MCF 10A (cell line): ENCODE results near the gene SHKBP1. TPM values are rescaled to one million over a fixed set of nuclear protein-coding genes. Genes with fewer than 3 reads are reported as not detected.

ENCODE experiments used
- BruUV-seq: library from RNA; stranded (reverse); fragments of 400-500 nt; replicated peaks from 2 replicates; lab custom pipeline; 2021; lab: Mats Ljungman, UMichigan
- CTCF ChIA-PET: fragments of 300-600 bp; sonication (Branson Sonifier 250); formaldehyde crosslinking; extraction: SDS; loops from one replicate; lab custom pipeline; 2021; ENCODE audit warnings: antibody characterized with exemption, inconsistent platforms; lab: Yijun Ruan, JAX
- POLR2A ChIA-PET: fragments of 300-600, 350-650 bp; sonication (Branson Sonifier 250); formaldehyde crosslinking; extraction: SDS; loops from one replicate; lab custom pipeline; 2020; ENCODE audit warnings: antibody characterized with exemption, inconsistent platforms; lab: Yijun Ruan, JAX
- DNase-seq: peaks from one replicate; pipeline ENCODE4 v3.0.0-alpha.2; 2018; ENCODE audit not compliant: unreplicated experiment
- H3K27ac Mint-ChIP-seq: one replicate; pipeline ENCODE4 v1.8.0; 2022; ENCODE audit warnings: mild to moderate bottlenecking, low read depth, mixed read lengths; ENCODE audit not compliant: unreplicated experiment
- H3K27me3 Mint-ChIP-seq: one replicate; pipeline ENCODE4 v1.8.0; 2022; ENCODE audit warnings: mixed read lengths; ENCODE audit not compliant: insufficient read depth, unreplicated experiment
- H3K36me3 Mint-ChIP-seq: one replicate; pipeline ENCODE4 v1.8.0; 2022; ENCODE audit warnings: mild to moderate bottlenecking, moderate library complexity, mixed read lengths; ENCODE audit not compliant: insufficient read depth, unreplicated experiment
- H3K4me1 Mint-ChIP-seq: one replicate; pipeline ENCODE4 v1.8.0; 2022; ENCODE audit warnings: mixed read lengths; ENCODE audit not compliant: insufficient read depth, unreplicated experiment
- H3K4me3 Mint-ChIP-seq: one replicate; pipeline ENCODE4 v1.8.0; 2022; ENCODE audit warnings: mild to moderate bottlenecking, moderate library complexity, mixed read lengths; ENCODE audit not compliant: unreplicated experiment
- H3K9me3 Mint-ChIP-seq: one replicate; pipeline ENCODE4 v1.8.0; 2022; ENCODE audit warnings: mixed read lengths; ENCODE audit not compliant: unreplicated experiment
- intact Hi-C: fragments of 100-400 bp; cut with micrococcal nuclease; formaldehyde crosslinking; loops from 2 replicates; pipeline ENCODE4 v1.14.1; 2022
- total RNA-seq: library from RNA; stranded (reverse); gene quantifications from 2 replicates; pipeline ENCODE4 v1.2.3, GENCODE V29; 2022
- TF ChIP-seq, protein P1 (sequence below): fragments of 200-600 bp; IDR thresholded peaks from one replicate; pipeline ENCODE4 v1.8.0; 2022; ENCODE audit warnings: antibody characterized with exemption, mild to moderate bottlenecking; ENCODE audit not compliant: unreplicated experiment

Gene SHKBP1
- total RNA-seq, 1 experiment from 2014 or later = 41.5 TPM

DNA sequence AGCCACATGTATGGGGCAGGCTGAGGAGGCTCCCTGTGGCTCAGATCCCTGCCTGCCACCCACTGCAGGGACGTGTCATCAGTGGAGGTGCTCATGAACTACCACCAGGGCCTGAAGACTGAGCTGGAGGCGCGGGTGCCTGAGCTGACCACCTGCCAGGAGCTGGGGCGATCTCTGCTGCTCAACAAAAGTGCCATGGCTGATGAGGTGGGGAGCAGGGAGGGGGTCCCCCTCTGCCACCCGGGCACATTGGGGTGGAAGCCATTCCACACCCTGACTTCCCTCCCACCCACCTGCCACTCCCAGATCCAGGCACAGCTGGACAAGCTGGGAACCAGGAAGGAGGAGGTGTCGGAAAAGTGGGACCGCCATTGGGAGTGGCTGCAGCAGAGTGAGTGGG lies 11.3 kb upstream of the SHKBP1 start:
- Mint-ChIP-seq H3K9me3 (no peaks in the 10 kb centered on the region), H3K27ac (no peak overlapping the region), H3K36me3 (no peaks in the 10 kb centered on the region), H3K4me1 (peaks cover 7% of the 10 kb centered on the region), H3K27me3 (no peaks in the 10 kb centered on the region), H3K4me3 (no peak overlapping the region)
- TF ChIP-seq, protein P1, sequence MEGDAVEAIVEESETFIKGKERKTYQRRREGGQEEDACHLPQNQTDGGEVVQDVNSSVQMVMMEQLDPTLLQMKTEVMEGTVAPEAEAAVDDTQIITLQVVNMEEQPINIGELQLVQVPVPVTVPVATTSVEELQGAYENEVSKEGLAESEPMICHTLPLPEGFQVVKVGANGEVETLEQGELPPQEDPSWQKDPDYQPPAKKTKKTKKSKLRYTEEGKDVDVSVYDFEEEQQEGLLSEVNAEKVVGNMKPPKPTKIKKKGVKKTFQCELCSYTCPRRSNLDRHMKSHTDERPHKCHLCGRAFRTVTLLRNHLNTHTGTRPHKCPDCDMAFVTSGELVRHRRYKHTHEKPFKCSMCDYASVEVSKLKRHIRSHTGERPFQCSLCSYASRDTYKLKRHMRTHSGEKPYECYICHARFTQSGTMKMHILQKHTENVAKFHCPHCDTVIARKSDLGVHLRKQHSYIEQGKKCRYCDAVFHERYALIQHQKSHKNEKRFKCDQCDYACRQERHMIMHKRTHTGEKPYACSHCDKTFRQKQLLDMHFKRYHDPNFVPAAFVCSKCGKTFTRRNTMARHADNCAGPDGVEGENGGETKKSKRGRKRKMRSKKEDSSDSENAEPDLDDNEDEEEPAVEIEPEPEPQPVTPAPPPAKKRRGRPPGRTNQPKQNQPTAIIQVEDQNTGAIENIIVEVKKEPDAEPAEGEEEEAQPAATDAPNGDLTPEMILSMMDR = no peak
- no TSS peak for BruUV-seq
- ChIA-PET CTCF (interaction anchor here (0.6 kb wide), 2 partner anchors 15 to 16 kb away, joined by 4 read pairs; no protein-coding TSS in a partner anchor), POLR2A (no interaction called here)
- intact Hi-C loops = no loop called here
- DNase-seq = no peak

DNA sequence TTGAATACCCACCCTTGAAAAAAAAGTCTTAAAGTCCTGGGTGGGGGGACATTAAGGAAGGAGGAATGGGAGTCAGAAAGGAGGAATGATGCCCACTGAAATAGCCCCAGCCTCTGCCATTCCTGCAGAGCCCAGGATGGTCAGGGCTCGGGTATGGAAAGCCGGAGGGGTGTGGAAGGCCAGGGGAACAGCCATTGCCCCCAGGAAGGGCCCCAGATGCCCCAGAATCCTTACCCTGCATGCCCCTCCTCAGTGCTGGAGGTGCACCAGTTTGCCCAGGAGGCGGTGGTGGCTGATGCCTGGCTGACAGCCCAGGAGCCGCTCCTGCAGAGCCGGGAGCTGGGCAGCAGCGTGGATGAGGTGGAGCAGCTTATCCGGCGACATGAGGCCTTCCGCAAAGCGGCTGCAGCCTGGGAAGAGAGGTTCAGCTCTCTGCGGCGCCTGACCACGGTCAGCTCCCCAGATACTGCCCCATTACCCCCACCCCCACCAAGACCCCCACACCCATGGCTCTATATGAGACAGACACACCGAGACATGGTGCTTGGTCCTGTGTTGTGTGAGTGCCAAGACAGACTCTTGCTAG lies 10.7 kb upstream of the SHKBP1 start:
- H3K27ac Mint-ChIP-seq = no peak overlapping the region
- CTCF ChIA-PET = interaction anchor here (0.6 kb wide), 2 partner anchors 16 to 17 kb away, joined by 4 read pairs; no protein-coding TSS in a partner anchor
- POLR2A ChIA-PET = no interaction called here
- intact Hi-C loops = no loop called here
- H3K9me3 Mint-ChIP-seq = no peaks in the 10 kb centered on the region
- TF ChIP-seq, protein P1 = no peak
- DNase-seq = no peak
- no TSS peak for BruUV-seq
- no peak overlapping the region for H3K4me3 Mint-ChIP-seq
- H3K27me3 Mint-ChIP-seq = no peaks in the 10 kb centered on the region
- H3K36me3 Mint-ChIP-seq = no peaks in the 10 kb centered on the region
- H3K4me1 Mint-ChIP-seq = peaks cover 12% of the 10 kb centered on the region

DNA sequence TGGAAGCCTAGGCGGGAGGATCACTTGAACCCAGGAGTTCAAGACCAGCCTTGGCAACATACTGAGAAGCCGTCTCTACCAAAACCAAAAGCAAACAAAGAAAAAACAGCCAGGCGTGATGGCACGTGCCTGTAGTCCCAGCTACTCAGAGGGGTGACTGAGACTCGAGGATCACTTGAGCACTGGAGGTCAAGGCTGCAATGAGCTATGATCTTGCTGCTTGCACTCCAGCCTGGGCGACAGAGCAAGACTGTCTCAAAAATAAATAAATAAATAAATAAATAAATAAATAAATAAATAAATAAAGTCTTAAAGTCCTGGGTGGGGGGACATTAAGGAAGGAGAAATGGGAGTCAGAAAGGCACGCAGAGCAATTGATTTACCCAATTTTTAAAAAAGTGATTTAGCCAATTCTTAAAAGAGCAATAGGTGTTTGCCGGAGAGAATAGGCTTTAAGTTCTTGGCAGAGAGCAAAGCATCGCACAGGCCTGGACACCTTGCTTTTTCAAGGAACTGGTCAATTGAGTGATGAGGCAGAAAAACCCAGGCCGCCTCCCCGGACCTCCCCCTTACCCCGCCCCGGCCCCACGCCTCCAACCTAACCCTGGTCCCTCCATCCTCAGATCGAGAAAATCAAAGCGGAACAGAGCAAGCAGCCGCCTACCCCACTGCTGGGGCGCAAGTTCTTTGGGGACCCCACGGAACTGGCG lies 9.5 kb upstream of the SHKBP1 start:
- intact Hi-C loops = no loop called here
- CTCF ChIA-PET = no interaction called here
- H3K27ac Mint-ChIP-seq = no peak overlapping the region
- TF ChIP-seq, protein P1 = no peak
- peaks cover 13% of the 10 kb centered on the region for H3K4me1 Mint-ChIP-seq
- DNase-seq = no peak
- H3K9me3 Mint-ChIP-seq = no peaks in the 10 kb centered on the region
- H3K4me3 Mint-ChIP-seq = no peak overlapping the region
- H3K27me3 Mint-ChIP-seq = no peaks in the 10 kb centered on the region
- H3K36me3 Mint-ChIP-seq = no peaks in the 10 kb centered on the region
- POLR2A ChIA-PET = no interaction called here
- BruUV-seq = no TSS peak

DNA sequence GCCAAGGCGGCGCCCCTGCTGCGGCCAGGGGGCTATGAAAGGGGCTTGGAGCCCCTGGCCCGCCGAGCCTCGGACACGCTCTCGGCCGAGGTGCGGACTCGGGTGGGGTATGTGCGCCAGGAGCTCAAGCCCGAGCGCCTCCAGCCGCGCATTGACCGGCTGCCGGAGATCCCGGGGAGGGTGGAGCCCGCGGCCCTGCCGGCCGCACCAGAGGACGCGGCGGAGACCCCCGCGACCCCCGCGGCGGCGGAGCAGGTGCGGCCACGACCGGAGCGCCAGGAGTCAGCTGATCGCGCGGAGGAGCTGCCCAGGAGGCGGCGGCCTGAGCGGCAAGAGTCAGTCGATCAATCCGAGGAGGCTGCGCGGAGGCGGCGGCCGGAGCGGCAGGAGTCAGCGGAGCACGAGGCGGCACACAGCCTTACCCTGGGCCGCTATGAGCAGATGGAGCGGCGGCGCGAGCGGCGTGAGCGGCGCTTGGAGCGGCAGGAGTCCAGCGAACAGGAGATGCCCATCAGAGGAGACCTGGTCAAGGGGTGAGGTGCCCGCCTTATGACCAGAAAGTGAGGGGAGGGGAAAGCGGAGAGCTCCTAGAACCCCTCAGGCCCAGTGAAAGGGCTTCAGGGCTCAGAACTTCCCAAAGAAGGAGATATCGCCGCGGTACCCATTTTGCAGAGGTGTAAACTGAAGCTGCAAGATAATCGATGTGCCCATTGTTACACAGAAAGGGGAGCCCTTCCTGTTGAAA lies 8.8 kb upstream of the SHKBP1 start:
- H3K4me3 Mint-ChIP-seq = no peak overlapping the region
- H3K27me3 Mint-ChIP-seq = no peaks in the 10 kb centered on the region
- no TSS peak for BruUV-seq

More for the DNA sequence above, 8.8 kb upstream of the SHKBP1 start:
- TF ChIP-seq, protein P1 = no peak
- Mint-ChIP-seq H3K27ac (no peak overlapping the region), H3K4me1 (peaks cover 13% of the 10 kb centered on the region), H3K36me3 (no peaks in the 10 kb centered on the region), H3K9me3 (no peaks in the 10 kb centered on the region)
- ChIA-PET POLR2A (interaction anchor here (0.7 kb wide), 1 partner anchor 258 kb away, joined by 4 read pairs; no protein-coding TSS in a partner anchor), CTCF (interaction anchor here (0.7 to 1.4 kb wide), 2 partner anchors 9 to 15 kb away, joined by 3 read pairs; no protein-coding TSS in a partner anchor)
- DNase-seq = no peak
- intact Hi-C loops = no loop called here
